GM21367 (cell line): ENCODE results near the gene GPALPP1.
"Not testable (repeated sequence)": the region's sequence is repeated elsewhere in the genome, so short reads cannot be mapped to it uniquely, and the experiment has no call there.

Experiments
- ATAC-seq: cut with Tn5 transposase; IDR thresholded peaks from one replicate; pipeline ENCODE4 v1.9.1; 2021; ENCODE audit not compliant: unreplicated experiment

GPALPP1 gene

DNA sequence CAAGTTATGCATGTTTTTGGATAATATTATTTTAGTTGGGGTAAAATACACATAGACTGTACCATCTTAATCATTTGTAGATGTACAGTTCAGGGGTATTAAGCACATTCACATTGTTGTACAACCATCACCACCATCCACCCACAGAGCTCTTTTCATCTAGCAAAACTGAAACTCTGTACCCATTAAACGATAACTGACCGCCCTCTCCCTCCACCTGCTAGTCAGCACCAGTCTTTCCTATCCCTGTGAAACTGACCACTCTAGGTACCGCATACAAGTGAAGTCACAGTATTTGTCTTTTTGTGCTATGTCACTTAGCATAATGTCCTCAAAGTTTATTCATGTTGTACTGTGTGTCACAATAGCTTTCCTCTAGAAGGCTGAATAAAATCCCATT, 70.7 kb downstream of the GPALPP1 start:
- no peak for ATAC-seq

DNA sequence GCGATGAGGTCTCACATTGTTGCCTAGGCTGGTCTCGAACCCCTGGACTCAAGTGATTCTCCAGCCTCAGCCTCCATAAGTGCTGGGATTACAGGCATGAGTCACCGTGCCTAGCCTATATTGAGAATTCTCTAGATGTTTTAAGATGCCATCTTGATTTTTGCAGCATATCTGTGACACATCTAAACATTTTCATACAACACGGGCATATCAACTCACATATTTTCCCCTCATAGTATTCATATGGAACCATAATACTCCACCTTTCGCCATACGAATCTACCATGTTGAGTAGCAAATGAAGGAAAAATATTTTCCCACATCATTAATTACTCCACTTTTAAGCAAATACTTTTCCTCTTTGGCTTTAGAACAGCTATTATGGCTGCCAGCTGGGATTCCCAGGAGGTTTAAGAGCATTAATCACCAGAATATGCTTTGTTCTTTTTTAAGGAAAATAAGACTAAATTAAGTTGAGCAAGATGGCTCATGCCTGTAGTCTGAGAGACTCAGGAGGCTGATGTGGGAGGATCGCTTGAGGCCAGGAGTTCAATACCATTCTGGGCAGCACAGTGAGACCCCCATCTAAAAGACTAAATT, 74.0 kb downstream of the GPALPP1 start:
- no peak for ATAC-seq

DNA sequence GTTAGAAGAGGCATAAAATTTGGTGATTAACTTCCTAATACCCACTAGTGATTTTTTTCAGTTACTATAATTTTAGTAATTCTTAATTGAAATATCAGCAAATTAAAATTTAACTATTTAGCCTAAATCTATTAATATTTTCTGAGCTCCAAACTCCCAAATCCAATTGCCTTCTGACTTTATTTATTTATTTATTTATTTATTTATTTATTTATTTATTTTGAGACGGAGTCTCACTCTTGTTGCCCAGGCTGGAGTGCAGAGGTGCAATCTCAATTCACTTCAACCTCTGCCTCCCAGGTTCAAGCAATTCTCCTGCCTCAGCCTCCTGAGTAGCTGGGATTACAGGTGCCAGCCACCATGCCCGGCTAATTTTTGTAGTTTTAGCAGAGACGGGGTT, 74.6 kb downstream of the GPALPP1 start:
- not testable (repeated sequence) for ATAC-seq

DNA sequence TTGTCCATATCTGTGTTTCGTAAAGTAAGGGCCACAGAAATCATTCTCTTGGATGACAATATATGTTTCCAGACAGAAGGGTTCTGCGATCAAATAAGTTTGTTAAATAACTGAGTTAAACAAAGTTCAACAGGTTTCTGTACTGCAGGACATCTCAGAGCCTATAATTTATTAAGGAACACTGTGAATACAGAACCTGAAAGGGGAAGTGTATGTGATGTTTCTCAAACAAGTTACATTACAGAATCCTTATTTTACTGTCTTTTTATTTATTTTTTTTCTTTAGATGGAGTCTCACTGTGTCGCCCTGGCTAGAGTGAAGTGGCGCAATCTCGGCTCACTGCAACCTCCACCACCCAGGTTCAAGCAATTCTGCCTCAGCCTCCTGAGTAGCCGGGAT, 75.6 kb downstream of the GPALPP1 start:
- ATAC-seq: no peak

DNA sequence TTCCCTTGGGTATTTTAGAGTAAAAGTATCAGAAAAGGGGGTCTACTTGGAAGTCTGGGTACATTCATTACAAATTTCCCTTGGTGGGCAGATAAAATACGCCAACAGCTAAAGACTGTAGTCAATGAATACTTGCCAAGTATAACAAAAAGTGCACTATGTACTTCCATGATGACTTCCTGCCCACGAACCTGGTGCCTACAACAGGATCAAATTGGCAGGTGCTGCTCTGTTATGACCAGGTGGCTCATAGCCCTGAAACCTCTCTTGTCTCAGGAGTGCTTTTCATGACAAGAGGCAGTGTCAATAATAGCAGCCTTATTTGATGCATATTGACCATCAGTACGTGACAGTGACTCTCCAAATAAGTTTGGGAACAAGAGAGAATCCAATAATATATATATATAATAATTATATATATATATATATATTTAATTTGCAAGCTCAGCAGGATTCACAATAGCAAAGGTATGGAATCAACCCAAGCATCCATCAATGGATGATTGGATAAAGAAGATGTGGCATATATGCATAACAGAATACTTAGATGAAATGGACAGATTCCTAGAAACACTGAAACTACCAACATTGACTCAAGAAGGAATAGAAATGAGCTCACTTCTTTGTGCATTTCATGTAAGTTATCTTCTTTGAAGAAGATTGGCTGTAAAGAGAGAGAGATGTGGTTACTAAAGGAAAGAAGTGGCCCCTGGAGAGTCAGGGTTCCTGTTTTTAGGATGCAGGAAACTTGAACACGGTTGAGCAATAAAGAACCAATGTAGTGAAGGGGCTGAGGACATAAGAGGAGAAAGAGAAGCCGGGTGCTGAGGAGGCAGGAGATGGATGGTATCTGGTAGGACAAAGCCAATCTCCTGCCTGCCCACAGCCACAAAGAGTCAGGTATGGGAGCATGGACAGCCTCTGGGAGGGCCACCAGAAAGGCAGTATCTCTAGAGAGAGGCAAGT, 79.0 kb downstream of the GPALPP1 start:
- ATAC-seq: no peak

DNA sequence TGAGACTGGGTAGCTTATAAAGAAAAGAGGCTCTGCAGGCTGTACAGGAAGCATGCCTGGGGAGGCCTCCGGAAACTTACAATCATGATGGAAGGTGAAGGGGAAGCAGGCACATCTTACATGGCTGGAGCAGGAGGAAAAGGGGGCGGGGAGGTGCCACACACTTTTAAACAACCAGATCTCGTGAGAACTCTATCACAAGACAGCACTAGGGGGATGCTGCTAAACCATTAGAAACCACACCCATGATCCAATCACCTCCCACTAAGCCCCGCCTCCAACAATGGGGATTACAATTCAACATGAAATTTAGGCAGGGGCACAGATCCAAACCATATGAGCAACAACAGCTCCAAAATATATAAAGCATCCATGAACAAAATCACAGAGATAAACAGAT, 84.5 kb downstream of the GPALPP1 start:
- ATAC-seq: no peak

DNA sequence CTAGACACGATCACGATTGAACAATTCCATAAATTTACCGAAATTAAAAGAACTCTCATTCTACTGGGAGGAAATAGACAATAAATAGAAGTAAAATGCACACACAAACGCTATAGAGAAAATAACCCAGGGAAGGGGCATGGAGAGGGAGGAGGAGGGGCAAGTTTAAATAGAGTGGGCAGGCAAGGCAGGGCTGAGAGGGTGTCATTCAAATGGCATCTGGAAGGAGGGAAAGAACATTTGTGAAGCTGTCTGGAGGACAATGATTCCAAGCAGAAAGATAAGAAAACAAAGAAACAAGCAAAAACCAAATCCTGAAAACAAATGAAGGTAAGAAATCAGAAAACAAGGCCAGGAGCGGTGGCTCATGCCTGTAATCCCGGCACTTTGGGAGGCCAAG, 85.4 kb downstream of the GPALPP1 start:
- ATAC-seq: no peak

DNA sequence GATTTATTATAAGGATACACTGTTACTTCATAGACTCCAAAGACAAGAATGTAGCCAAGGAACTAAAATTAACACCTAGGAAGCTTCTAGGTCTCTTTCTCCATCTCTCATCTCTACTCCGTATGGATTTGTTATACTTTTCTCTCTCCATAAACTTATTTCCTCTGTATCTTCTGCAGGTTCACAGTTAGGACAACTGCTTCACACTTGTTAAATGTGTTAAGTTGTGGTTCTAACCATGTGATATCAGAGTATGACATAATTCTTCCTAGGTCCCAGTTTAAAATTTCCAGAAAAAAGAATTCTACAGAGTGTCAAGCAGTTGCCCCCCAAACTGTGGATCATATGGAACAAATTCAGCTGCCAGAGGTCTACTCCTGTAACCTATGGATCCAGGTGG, 88.7 kb downstream of the GPALPP1 start:
- ATAC-seq: no peak
